HG03460 (cell line): Measurements from ENCODE around the gene LDLR.
A peak's percentile ranks its signal among the peaks of the same experiment; 100 is the strongest.
"Not testable (repeated sequence)": the region's sequence is repeated elsewhere in the genome, so short reads cannot be mapped to it uniquely, and the experiment has no call there.

Source experiments
- ATAC-seq: cut with Tn5 transposase; IDR thresholded peaks from one replicate; pipeline ENCODE4 v1.9.1; 2021; ENCODE audit not compliant: unreplicated experiment

The LDLR gene

DNA sequence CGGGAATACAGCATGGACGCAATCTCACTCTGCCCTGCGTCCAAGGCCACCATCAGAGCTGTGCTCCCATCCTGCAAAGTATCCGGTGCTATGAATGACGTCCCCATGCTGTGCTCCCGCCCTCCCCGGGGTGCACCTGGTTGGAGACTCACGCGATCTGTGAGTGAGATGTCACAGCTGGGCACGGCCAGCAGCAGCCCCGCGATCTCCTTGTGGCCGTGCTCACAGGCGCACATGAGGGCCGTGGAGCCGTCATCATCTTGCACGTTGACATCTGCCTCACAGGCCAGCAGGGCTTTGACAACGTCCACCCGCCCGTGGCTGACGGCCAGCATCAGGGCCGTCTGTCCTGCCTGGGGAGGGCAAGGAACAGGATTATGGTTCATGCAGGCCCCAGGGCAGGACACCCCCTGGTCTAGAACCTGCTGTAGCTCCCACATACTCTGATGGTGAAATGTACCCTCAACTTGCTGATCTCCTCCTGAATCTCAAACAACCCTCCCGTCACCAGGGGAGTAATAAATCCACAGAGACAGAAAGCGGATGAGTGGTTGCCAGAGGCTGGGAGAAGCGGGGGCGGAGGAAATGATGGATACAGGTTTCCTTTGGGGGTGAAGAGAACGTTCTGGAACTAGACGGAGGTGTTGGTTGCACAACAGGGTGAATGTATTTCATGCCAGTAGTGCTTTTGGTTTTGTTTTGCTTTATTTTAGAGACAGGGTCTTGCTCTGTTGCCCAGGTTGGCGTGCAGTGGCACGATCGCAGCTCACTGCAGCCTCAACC lies 80.8 kb downstream of the LDLR start:
- ATAC-seq, result no peak

DNA sequence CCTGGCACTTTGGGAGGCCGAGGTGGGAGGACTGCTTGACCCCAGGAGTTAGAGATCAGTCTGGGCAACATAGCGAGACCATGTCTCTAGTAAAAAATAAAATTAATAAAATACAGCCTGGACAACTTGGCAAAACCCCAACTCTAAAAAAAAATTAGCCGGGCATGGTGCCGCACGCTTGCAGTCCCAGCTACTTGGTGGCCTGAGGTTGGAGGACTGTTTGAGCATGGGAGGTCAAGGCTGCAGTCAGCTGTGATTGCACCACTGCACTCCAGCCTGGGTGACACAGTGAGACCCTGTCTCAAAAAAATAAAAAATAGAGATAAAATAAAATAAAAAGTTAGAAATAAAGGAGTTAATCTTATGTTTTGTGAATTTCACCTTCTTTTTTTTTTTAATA lies 81.9 kb downstream of the LDLR start:
- ATAC-seq, result no peak

DNA sequence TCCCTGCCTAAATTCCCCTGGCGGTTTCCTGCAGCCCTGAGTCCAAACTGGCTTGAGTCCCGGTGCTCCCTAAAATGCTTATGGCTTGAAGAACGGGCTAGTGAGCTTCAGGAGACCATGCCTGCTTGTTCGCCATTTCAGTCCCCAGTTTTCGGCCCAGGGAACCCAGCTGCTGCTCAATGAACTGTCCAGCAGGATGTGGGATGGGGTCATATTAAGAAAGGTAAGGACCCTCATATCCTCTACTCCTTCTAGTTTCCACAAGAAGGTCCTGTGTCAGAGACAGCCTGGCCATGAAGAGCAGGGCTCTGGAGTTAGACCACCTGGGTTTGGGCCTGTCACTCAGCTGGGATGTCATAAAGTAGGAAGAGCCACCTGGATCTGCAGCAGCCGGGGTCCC lies 83.3 kb downstream of the LDLR start:
- no peak for ATAC-seq

DNA sequence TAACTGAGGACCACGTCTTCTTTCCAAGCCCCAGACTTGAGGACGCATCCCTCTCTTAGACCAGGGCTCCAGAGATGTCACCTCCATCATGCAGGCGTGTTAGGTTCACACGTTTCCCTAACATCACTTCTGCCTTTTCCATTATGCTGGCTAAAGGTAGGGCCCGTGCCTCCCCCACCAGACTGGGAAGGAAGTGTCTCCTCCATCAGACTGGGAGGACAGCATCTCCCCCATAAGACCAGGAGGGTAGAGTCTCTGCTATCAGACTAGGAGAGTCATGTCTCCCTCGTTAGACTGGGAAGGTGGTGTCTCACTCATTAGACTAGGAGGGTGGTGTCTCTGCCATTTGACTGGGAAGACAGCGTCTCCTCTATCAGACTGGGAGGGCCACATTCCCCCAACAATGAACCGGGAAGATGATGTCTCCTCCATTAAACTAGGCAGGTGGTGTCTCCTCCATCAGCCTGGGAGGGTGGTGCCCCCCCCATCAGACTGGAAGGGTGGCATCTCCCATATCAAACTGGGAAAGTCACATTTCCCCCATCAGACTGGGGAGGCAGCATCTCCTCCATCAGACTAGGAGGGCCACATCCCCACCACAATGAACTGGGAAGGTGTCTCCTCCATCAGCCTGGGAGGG lies 84.4 kb downstream of the LDLR start:
- ATAC-seq, result no peak

DNA sequence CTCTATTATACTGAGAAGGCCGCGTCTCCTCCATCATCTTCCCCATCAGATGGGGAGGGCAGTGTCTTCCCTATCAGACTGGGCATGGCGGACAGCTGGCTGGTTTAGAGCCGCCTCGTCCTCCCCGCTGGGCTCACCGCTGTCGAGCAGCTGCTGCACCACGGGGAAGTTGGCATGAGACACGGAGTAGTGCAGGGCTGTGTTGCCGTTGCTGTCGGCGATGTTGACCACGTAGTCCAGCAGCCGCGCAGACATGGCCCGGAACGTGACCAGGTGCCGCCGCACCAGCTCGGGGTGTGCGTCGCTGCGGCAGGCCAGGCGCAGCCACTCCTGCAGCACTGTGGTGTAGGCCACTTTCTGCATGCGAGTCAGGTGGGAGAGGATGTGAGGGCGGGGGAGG lies 85.1 kb downstream of the LDLR start:
- ATAC-seq, result no peak

DNA sequence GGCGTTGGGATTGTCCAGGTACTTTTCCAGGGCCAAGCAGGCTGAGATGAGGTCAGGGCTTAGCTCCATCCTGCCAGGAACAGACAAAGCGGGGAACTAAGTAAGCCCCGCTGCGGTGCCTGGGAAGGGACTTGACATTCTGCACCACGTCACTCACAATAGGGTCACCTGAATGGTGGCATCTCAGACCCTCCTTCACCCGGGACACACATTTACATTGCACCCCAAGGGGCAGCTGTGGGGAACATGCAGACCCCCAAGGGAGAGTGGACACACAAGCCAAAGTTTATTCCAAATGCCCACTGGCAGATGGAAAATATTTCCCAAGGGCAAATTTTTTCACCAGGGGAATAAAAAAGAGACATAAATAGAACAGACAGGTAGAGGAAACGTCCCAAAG lies 86.7 kb downstream of the LDLR start:
- ATAC-seq, result no peak

DNA sequence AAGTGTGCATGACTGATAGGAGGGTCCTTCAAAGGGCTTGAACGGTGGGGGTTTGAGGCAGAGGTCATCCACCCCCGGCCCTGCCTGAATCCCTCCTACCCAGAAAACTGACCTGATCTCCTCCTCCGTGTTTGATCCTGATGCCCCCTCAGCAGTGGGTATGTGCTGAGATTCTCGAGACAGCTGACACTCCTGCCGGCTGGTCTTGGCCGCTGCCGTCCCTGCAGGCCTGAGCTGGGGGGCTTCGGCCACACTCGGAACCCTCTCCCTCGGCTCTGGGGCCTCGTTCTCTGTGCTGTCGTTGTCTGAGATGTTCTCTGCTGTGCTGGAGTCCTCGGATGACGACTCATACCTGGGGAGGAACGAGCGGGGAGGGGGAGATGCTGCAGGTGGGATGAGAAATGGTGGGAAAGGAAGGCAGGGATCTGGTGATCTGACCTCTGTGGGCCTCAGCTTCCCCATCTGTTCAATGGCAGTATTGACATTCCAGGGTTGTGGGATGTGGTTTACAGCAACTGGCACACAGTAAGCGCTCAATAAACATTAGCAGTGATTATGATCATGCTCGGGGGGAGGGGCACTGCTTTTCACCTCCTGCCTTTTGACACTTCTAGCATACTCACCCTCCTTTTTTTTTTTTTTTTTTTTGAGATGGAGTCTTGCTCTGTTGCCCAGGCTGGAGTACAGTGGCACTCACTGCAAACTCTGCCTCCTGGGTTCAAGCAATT lies 87.4 kb downstream of the LDLR start:
- no peak for ATAC-seq

DNA sequence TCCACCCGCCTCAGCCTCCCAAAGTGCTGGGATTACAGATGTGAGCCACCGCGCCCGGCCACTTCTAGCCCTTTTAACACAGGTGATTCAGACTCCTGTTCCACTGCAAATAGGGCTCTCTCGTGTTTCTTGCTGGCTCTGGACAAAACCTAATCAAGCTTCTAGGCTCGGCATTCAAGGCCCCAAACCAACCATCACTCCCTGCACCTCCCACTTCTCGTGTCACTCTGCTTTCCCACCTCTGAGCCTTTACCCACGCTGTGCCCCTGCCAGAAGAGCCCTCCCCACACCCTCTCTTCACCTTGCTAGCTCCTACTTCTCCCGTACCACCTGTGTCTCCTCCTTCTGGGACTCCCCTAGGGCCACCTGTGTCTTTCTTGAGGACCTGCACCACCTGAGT lies 88.3 kb downstream of the LDLR start:
- no peak for ATAC-seq

DNA sequence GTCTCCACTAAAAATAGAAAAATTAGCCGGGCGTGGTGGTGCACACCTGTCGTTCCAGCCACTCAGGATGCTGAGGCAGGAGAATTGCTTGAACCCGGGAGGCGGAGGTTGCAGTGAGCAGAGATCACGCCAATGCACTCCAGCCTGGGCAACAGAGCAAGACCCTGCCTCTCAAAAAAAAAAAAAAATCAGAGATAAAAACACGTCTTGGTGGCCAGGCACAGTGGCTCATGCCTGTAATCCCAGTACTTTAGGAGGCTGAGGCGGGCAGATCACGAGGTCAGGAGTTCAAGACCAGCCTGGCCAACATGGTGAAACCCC lies 89.8 kb downstream of the LDLR start:
- not testable (repeated sequence) for ATAC-seq

DNA sequence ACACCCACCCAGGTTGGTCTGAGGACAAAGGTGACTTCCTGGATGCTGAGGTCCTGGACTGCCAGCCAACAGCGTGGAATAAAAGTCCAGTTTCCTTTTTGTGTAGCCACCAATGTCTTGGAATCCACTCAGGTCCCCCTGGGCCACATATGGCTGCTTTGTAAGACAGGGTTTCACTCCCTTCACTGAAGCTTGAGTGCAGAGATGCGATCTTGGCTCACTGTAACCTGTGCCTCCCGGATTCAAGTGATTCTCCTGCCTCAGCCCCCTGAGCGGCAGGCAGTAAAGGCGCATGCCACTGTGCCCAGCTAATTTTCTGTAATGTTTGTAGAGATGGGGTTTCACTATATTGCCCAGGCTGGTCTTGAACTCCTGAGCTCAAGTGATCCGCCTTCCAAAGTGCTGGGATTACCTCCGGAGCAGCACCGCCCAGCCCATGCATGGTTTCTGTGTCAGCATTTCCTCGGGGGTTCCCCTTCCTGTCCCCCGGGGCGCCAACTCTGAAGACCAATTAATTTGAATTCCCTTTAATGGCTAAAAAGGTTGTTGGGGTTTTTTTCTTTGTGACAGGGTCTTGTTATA lies 90.5 kb downstream of the LDLR start:
- ATAC-seq, result peak; percentile 61

DNA sequence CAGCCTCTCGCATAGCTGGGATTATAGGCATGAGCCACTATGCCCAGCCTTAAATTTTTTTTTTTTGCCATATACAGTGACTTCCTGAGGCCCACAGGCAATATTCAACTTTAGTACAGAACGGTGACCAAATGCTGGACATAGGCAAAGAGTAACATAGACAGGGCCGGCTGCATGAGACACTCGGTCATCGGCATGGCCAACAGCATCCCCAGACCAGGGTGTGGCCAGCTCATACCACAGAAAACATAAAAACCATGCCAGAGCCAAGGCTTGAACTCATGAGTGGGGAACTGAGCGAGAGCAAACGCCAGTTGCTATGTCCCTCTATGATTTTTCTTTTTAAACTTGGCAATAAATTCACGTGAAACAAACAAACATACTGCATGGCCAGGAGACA lies 91.1 kb downstream of the LDLR start:
- no peak for ATAC-seq

DNA sequence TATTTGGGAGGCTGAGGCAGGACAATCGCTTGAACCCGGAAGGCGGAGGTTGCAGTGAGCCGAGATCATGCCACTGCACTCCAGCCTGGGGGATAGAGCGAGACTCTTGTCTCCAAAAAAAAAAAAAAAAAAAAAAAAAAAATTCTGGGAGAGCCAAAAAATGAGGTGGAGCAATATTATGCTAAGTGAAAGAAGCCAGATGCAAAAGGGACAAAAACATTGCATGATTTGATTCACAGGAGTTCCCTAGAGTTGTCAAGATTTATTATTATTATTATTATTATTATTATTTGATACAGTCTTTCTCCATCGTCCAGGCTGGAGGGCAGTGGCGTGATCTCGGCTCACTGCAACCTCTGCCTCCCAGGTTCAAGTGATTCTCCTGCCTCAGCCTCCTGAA lies 91.7 kb downstream of the LDLR start:
- ATAC-seq, result not testable (repeated sequence)

DNA sequence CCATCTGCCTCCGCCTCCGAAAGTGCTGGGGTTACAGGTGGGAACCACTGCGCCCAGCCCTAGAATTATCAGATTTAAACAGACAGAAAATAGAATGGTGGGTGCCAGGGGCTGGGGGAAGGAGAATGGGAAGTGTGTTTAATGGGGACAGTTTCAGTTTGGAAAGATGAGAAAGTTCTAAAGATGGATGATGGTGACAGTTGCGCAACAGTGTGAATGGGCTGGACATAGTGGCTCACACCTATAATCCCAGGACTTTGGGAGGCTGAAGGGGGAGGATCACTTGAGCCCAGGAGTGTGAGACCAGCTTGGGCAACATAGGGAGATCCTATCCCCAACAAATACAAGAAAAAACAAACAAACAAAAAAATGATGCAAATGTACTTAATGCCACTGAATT lies 92.2 kb downstream of the LDLR start:
- ATAC-seq, result no peak
